Smooth muscle cell (in vitro differentiated cells): Measurements from ENCODE around the gene GRAMD1A. TPM values are rescaled to one million over a fixed set of nuclear protein-coding genes. Genes with fewer than 3 reads are reported as not detected.

Experiments used
- DNase-seq: peaks from one replicate; lab custom pipeline; 2025; ENCODE audit not compliant: unreplicated experiment; lab: John Stamatoyannopoulos, UW
- H2AFZ ChIP-seq: fragments of 200-600 bp; sonication (generic); 2 replicates; pipeline ENCODE4 v1.6.0; 2016; ENCODE audit warnings: antibody characterized with exemption, low read depth, mild to moderate bottlenecking
- H3F3A ChIP-seq: fragments of 200-600 bp; sonication (generic); 2 replicates; pipeline ENCODE4 v1.6.0; 2017; ENCODE audit warnings: antibody characterized with exemption, low read depth
- H3K27ac ChIP-seq: fragments of 200-600 bp; sonication (generic); 2 replicates; pipeline ENCODE4 v1.5.1; 2016; ENCODE audit warnings: low read depth, mild to moderate bottlenecking
- H3K27me3 ChIP-seq: fragments of 200-600 bp; sonication (generic); 2 replicates; pipeline ENCODE4 v1.6.1; 2016; ENCODE audit warnings: low read depth, mild to moderate bottlenecking
- H3K36me3 ChIP-seq: fragments of 200-600 bp; sonication (generic); 2 replicates; pipeline ENCODE4 v1.5.1; 2016; ENCODE audit warnings: low read depth
- H3K4me1 ChIP-seq: fragments of 200-600 bp; sonication (generic); 2 replicates; pipeline ENCODE4 v1.5.1; 2016; ENCODE audit warnings: low read depth
- H3K4me2 ChIP-seq: fragments of 200-600 bp; sonication (generic); 2 replicates; pipeline ENCODE4 v1.6.0; 2016; ENCODE audit warnings: mild to moderate bottlenecking
- H3K4me3 ChIP-seq: fragments of 200-600 bp; sonication (generic); 2 replicates; pipeline ENCODE4 v1.5.1; 2016; ENCODE audit warnings: mild to moderate bottlenecking
- H3K79me2 ChIP-seq: fragments of 200-600 bp; sonication (generic); 2 replicates; pipeline ENCODE4 v1.6.0; 2016; ENCODE audit warnings: low read depth, mild to moderate bottlenecking
- H3K9ac ChIP-seq: fragments of 200-600 bp; sonication (generic); 2 replicates; pipeline ENCODE4 v1.6.0; 2016; ENCODE audit warnings: low read depth
- H3K9me3 ChIP-seq: fragments of 200-600 bp; sonication (generic); replicated peaks from 2 replicates; pipeline ENCODE4 v1.5.1; 2016; ENCODE audit warnings: low read depth
- H4K20me1 ChIP-seq: fragments of 200-600 bp; sonication (generic); 2 replicates; pipeline ENCODE4 v1.6.0; 2016; ENCODE audit warnings: low read depth
- CTCF ChIP-seq: fragments of 200-600 bp; sonication (generic); IDR thresholded peaks from 2 replicates; pipeline ENCODE4 v1.5.1; 2017; ENCODE audit warnings: borderline replicate concordance, mild to moderate bottlenecking, antibody characterized with exemption; ENCODE audit not compliant: insufficient read depth, poor library complexity, severe bottlenecking
- whole genome bisulfite sequencing: methylation state at CpG from one replicate; pipeline ENCODE4 v1.1.7; 2016; ENCODE audit warnings: low lambda C conversion rate; 5-methylcytosine and 5-hydroxymethylcytosine counted together
- polyA plus RNA-seq: library from polyadenylated mRNA; unstranded; fragments of >200 nt; fragmentation: Nextera tagmentation; extraction: Ambion mirVana; gene quantifications from 2 replicates; pipeline ENCODE4 v1.2.1, GENCODE V29; 2016
- total RNA-seq: library from RNA; depleted of rRNA; stranded (reverse); fragments of >200 nt; gene quantifications from 2 replicates; pipeline ENCODE4 v1.2.3, GENCODE V29; 2014

Gene GRAMD1A
- total and polyA plus RNA-seq, 2 experiments from 2014 or later = 27.6 to 59.6 TPM

GRCh38 chr19:35024095-35024494 lies 24.0 kb downstream of the GRAMD1A start:
- no peaks in the 10 kb centered on the region for H3K79me2 ChIP-seq
- H3K9ac ChIP-seq = no peak overlapping the region
- no peak for DNase-seq
- no peaks in the 10 kb centered on the region for H3F3A ChIP-seq
- no peaks in the 10 kb centered on the region for H3K9me3 ChIP-seq
- WGBS = 95% methylated on average over 6 of the region's 6 CpGs
- no peak for TF ChIP-seq CTCF
- H3K36me3 ChIP-seq = no peaks in the 10 kb centered on the region
- H3K4me3 ChIP-seq = no peak overlapping the region
- H2AFZ ChIP-seq = no peak overlapping the region
- H3K4me2 ChIP-seq = no peak overlapping the region
- no peak overlapping the region for H3K27ac ChIP-seq
- H3K27me3 ChIP-seq = no peaks in the 10 kb centered on the region
- peaks cover 11% of the 10 kb centered on the region for H4K20me1 ChIP-seq
- H3K4me1 ChIP-seq = no peaks in the 10 kb centered on the region

GRCh38 chr19:35025969-35026368 lies 25.8 kb downstream of the GRAMD1A start:
- H3K27ac ChIP-seq = no peak overlapping the region
- no peaks in the 10 kb centered on the region for H3K4me1 ChIP-seq
- H3K4me3 ChIP-seq = no peak overlapping the region
- no peak for TF ChIP-seq CTCF
- H3K36me3 ChIP-seq = no peaks in the 10 kb centered on the region
- no peak overlapping the region for H3K4me2 ChIP-seq
- H3K79me2 ChIP-seq = no peaks in the 10 kb centered on the region
- H3F3A ChIP-seq = no peaks in the 10 kb centered on the region
- 100% methylated on average over 20 of the region's 21 CpGs for WGBS
- no peak overlapping the region for H2AFZ ChIP-seq
- no peaks in the 10 kb centered on the region for H3K9me3 ChIP-seq
- no peak for DNase-seq
- H3K9ac ChIP-seq = no peak overlapping the region
- no peaks in the 10 kb centered on the region for H3K27me3 ChIP-seq
- peaks cover 7% of the 10 kb centered on the region for H4K20me1 ChIP-seq

- Histone ChIP-seq H3F3A (no peaks in the 10 kb centered on the region), H3K79me2 (no peaks in the 10 kb centered on the region), H3K4me1 (no peaks in the 10 kb centered on the region), H2AFZ (no peak overlapping the region), H3K36me3 (no peaks in the 10 kb centered on the region), H3K27ac (no peak overlapping the region), H3K9me3 (no peaks in the 10 kb centered on the region), H3K4me3 (no peak overlapping the region), H4K20me1 (peaks cover 7% of the 10 kb centered on the region), H3K9ac (no peak overlapping the region), H3K4me2 (no peak overlapping the region), H3K27me3 (peaks cover 3% of the 10 kb centered on the region)
- no peak for TF ChIP-seq CTCF
- 94% methylated on average over 6 of the region's 6 CpGs for WGBS
- DNase-seq = no peak
Observed at GRCh38 chr19:35026418-35026817, 26.3 kb downstream of the GRAMD1A start.

DNA sequence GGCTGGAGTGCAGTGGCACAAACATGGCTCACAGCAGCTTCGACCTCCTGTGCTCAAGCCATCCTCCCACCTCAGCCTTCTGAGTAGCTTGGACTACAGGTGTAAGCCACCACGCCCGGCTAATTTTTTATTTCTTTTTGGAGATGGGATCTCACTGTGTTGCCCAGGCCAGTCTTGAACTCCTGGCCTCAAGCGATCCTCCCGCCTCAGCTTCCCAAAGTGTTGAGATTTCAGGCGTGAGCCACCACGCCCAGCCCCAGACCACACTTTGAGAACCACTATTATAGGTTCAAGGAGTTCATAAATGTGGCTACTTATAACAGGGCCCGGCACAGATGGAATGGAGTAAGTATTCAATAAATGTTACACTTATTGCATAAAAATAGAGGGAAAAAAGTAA lies 26.9 kb downstream of the GRAMD1A start:
- H2AFZ ChIP-seq = no peak overlapping the region
- TF ChIP-seq CTCF = no peak
- H3K36me3 ChIP-seq = no peaks in the 10 kb centered on the region
- no peak for DNase-seq
- H3K4me1 ChIP-seq = no peaks in the 10 kb centered on the region
- H3K9me3 ChIP-seq = no peaks in the 10 kb centered on the region
- H3K4me2 ChIP-seq = no peak overlapping the region
- H3F3A ChIP-seq = no peaks in the 10 kb centered on the region
- peaks cover 9% of the 10 kb centered on the region for H3K27me3 ChIP-seq
- H3K27ac ChIP-seq = no peak overlapping the region
- no peaks in the 10 kb centered on the region for H3K79me2 ChIP-seq
- H4K20me1 ChIP-seq = peaks cover 7% of the 10 kb centered on the region
- H3K4me3 ChIP-seq = no peak overlapping the region
- no peak overlapping the region for H3K9ac ChIP-seq
- WGBS = 98% methylated on average over 8 of the region's 8 CpGs
